PC-9 (cell line): ENCODE data around the gene MKI67. TPM values are rescaled to one million over a fixed set of nuclear protein-coding genes. Genes with fewer than 3 reads are reported as not detected.

Source experiments
- BruUV-seq: library from RNA; stranded (reverse); fragments of 400-500 nt; replicated peaks from 2 replicates; lab custom pipeline; 2021; lab: Mats Ljungman, UMichigan
- CTCF ChIA-PET: fragments of 300-600 bp; sonication (Branson Sonifier 250); formaldehyde crosslinking; loops from one replicate; lab custom pipeline; 2022; ENCODE audit warnings: antibody characterized with exemption; lab: Charles Lee
- POLR2A ChIA-PET: fragments of 300-600 bp; sonication (Branson Sonifier 250); formaldehyde crosslinking; loops from one replicate; lab custom pipeline; 2022; ENCODE audit warnings: antibody characterized with exemption; ENCODE audit not compliant: unreplicated experiment; lab: Charles Lee
- DNase-seq, 2 experiments: peaks; one replicate each; pipeline versions ENCODE4 v3.0.0 to v3.0.0-alpha.2; 2015 to 2022; ENCODE audit warnings: mixed read lengths in 1 of 2
- H2AFZ ChIP-seq: fragments of 200-600 bp; sonication (generic); 2 replicates; pipeline ENCODE4 v1.8.1; 2017; ENCODE audit warnings: antibody characterized with exemption
- H3F3A ChIP-seq: fragments of 200-600 bp; sonication (generic); 2 replicates; pipeline ENCODE4 v1.8.1; 2017; ENCODE audit warnings: antibody characterized with exemption, mild to moderate bottlenecking, low read depth; ENCODE audit not compliant: insufficient read depth
- H3K27ac ChIP-seq: fragments of 200-600 bp; sonication (generic); 2 replicates; pipeline ENCODE4 v1.6.1; 2016; ENCODE audit warnings: mixed run types
- H3K27me3 ChIP-seq: fragments of 200-600 bp; sonication (generic); 2 replicates; pipeline ENCODE4 v1.6.1; 2016; ENCODE audit warnings: low read depth, mixed run types; ENCODE audit not compliant: insufficient read depth
- H3K36me3 ChIP-seq: fragments of 200-600 bp; sonication (generic); 2 replicates; pipeline ENCODE4 v1.6.1; 2016; ENCODE audit warnings: low read depth, mixed run types
- H3K4me1 ChIP-seq: fragments of 200-600 bp; sonication (generic); replicated peaks from 2 replicates; pipeline ENCODE4 v1.6.1; 2016; ENCODE audit warnings: mixed run types; ENCODE audit not compliant: insufficient read depth
- H3K4me2 ChIP-seq: fragments of 200-600 bp; sonication (generic); 2 replicates; pipeline ENCODE4 v1.6.1; 2017; ENCODE audit warnings: mixed run types
- H3K4me3 ChIP-seq: fragments of 200-600 bp; sonication (generic); 2 replicates; pipeline ENCODE4 v1.6.1; 2016; ENCODE audit warnings: mixed run types
- H3K79me2 ChIP-seq: fragments of 200-600 bp; sonication (generic); 2 replicates; pipeline ENCODE4 v1.6.1; 2017; ENCODE audit warnings: low read depth, mixed run types
- H3K9me2 ChIP-seq: fragments of 200-600 bp; sonication (generic); 2 replicates; pipeline ENCODE4 v1.8.1; 2017; ENCODE audit warnings: mild to moderate bottlenecking; ENCODE audit not compliant: insufficient read depth
- H3K9me3 ChIP-seq: fragments of 200-600 bp; sonication (generic); 2 replicates; pipeline ENCODE4 v1.8.1; 2016; ENCODE audit warnings: low read depth; ENCODE audit not compliant: insufficient read depth
- H4K20me1 ChIP-seq: fragments of 200-600 bp; sonication (generic); 2 replicates; pipeline ENCODE4 v1.8.1; 2017; ENCODE audit not compliant: insufficient read depth
- EZH2 ChIP-seq: fragments of 200-600 bp; sonication (generic); IDR thresholded peaks from 2 replicates; pipeline ENCODE4 v1.8.0; 2017; ENCODE audit warnings: antibody characterized with exemption, low read depth
- intact Hi-C: fragments of 100-400 bp; cut with micrococcal nuclease; formaldehyde crosslinking; loops from one replicate; pipeline ENCODE4 v1.10.0; 2022; ENCODE audit not compliant: unreplicated experiment
- total RNA-seq: library from RNA; stranded (reverse); gene quantifications from 2 replicates; pipeline ENCODE4 v1.2.3, GENCODE V29; 2021
- TF ChIP-seq, protein P1 (sequence below): fragments of 200-600 bp; sonication (generic); conservative IDR thresholded peaks from 2 replicates; pipeline ENCODE4 v1.6.1; 2017; ENCODE audit warnings: mixed run types, antibody characterized with exemption, mild to moderate bottlenecking, moderate library complexity

Gene MKI67
- total RNA-seq, 1 experiment from 2014 or later = 114 TPM

DNA sequence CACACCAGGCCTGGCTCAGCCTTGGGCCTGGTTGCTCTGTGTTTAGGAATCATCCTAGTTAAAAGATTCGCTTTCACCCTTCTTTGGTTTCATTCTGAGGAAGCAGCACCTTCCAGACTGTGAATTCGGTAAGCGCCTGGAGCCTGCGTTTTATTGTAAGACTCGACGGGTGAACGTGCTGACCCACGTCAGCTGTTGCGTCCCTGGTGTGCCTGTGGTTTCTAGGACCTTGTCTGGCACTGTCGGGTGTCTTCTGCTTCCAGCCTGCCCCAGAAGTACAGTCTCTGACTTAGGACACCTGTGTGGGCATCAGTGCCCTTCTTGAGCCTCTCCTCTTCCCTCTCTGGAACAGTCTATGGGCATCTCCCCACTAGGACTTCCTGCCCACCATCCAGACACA lies 26.3 kb downstream of the MKI67 start:
- H3K79me2 ChIP-seq = no peaks in the 10 kb centered on the region
- H2AFZ ChIP-seq = no peak overlapping the region
- no peaks in the 10 kb centered on the region for H3K27me3 ChIP-seq
- intact Hi-C loops = no loop called here
- TF ChIP-seq EZH2 = no peak
- TF ChIP-seq, protein P1, sequence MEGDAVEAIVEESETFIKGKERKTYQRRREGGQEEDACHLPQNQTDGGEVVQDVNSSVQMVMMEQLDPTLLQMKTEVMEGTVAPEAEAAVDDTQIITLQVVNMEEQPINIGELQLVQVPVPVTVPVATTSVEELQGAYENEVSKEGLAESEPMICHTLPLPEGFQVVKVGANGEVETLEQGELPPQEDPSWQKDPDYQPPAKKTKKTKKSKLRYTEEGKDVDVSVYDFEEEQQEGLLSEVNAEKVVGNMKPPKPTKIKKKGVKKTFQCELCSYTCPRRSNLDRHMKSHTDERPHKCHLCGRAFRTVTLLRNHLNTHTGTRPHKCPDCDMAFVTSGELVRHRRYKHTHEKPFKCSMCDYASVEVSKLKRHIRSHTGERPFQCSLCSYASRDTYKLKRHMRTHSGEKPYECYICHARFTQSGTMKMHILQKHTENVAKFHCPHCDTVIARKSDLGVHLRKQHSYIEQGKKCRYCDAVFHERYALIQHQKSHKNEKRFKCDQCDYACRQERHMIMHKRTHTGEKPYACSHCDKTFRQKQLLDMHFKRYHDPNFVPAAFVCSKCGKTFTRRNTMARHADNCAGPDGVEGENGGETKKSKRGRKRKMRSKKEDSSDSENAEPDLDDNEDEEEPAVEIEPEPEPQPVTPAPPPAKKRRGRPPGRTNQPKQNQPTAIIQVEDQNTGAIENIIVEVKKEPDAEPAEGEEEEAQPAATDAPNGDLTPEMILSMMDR = no peak
- H3K4me2 ChIP-seq = no peak overlapping the region
- H3F3A ChIP-seq = peaks cover 5% of the 10 kb centered on the region; the same call in 1 of the 2 replicates
- H3K4me1 ChIP-seq = no peaks in the 10 kb centered on the region
- no peaks in the 10 kb centered on the region for H3K9me3 ChIP-seq
- DNase-seq = no peak
- no TSS peak for BruUV-seq
- ChIA-PET POLR2A (interaction anchor here (0.6 kb wide), 1 partner anchor 17 kb away, joined by 6 read pairs; no protein-coding TSS in a partner anchor), CTCF (no interaction called here)
- H4K20me1 ChIP-seq = no peaks in the 10 kb centered on the region
- no peak overlapping the region for H3K4me3 ChIP-seq
- H3K27ac ChIP-seq = no peak overlapping the region
- H3K36me3 ChIP-seq = 0 out of 2 replicates have a peak, but pooled peaks cover 8% of the 10 kb centered on the region
- H3K9me2 ChIP-seq = no peaks in the 10 kb centered on the region

DNA sequence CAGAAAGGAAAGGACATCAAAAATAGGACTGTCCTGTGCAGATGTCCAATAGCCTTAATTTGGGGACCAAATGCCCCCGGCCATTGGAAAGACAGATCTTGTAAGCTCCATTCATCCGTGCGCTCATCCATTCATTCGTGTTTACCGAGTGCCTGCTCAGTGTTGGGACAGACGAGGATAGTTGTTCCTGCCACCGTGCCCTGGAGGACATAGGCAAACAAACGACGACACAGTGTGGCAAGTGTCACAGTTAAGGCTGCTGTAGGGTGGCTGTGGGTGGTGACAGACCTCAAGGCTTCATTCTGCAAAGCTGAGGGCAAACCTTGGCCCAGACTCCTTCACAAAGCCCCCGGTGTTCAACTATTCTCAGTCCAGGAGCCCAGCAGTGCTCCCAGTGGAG lies 27.6 kb downstream of the MKI67 start:
- Histone ChIP-seq H3K9me3 (no peaks in the 10 kb centered on the region), H3K4me2 (no peak overlapping the region), H3F3A (peaks cover 7% of the 10 kb centered on the region; the same call in 1 of the 2 replicates), H4K20me1 (no peaks in the 10 kb centered on the region), H3K4me3 (no peak overlapping the region), H3K4me1 (no peaks in the 10 kb centered on the region), H3K27me3 (no peaks in the 10 kb centered on the region), H3K79me2 (no peaks in the 10 kb centered on the region), H3K9me2 (no peaks in the 10 kb centered on the region), H3K36me3 (0 out of 2 replicates have a peak, but pooled peaks cover 8% of the 10 kb centered on the region), H3K27ac (no peak overlapping the region), H2AFZ (no peak overlapping the region)
- CTCF ChIA-PET = no interaction called here
- DNase-seq = no peak
- BruUV-seq = no TSS peak
- TF ChIP-seq EZH2 = no peak
- TF ChIP-seq, protein P1 = no peak
- POLR2A ChIA-PET = no interaction called here
- intact Hi-C loops = no loop called here

DNA sequence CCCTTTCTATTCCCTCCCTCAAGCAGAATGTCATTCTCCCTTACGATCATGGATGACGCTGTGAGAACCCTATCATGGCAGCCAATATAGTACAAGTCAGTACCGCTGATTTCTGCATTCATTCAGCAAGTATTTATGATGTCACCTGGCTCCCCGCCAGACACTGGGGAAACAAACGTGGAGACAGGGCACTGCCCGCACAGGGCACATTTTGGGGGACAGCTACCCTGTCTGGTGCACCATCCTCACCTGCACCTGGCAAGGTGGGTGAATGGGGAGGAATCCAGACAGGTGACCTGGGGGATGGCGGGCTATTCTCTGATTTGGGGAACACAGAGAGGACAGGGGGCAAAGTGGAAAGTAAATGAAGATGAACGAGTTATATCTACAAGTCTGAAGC lies 28.4 kb downstream of the MKI67 start:
- Histone ChIP-seq H3K27ac (no peak overlapping the region), H3K9me3 (no peaks in the 10 kb centered on the region)
- intact Hi-C loops = no loop called here

More for the DNA sequence above, 28.4 kb downstream of the MKI67 start:
- H3K9me2 ChIP-seq = no peaks in the 10 kb centered on the region
- no peaks in the 10 kb centered on the region for H4K20me1 ChIP-seq
- peaks cover 7% of the 10 kb centered on the region; the same call in 1 of the 2 replicates for H3F3A ChIP-seq
- no peak overlapping the region for H3K4me3 ChIP-seq
- CTCF ChIA-PET = no interaction called here
- DNase-seq = no peak
- H3K4me1 ChIP-seq = no peaks in the 10 kb centered on the region
- H2AFZ ChIP-seq = no peak overlapping the region
- no peaks in the 10 kb centered on the region for H3K79me2 ChIP-seq
- POLR2A ChIA-PET = no interaction called here
- no TSS peak for BruUV-seq
- H3K36me3 ChIP-seq = 0 out of 2 replicates have a peak, but pooled peaks cover 8% of the 10 kb centered on the region
- no peaks in the 10 kb centered on the region for H3K27me3 ChIP-seq
- no peak overlapping the region for H3K4me2 ChIP-seq
- TF ChIP-seq EZH2 = no peak
- TF ChIP-seq, protein P1 = no peak
